Loucy (cell line): ENCODE data around the gene BLOC1S2.
A peak's percentile ranks its signal among the peaks of the same experiment; 100 is the strongest.

ENCODE experiments used
- H2AFZ ChIP-seq: fragments of 200-600 bp; sonication (generic); 2 replicates; pipeline ENCODE4 v1.6.0; 2016; ENCODE audit warnings: antibody characterized with exemption, mild to moderate bottlenecking, low read length, moderate library complexity
- H3F3A ChIP-seq: fragments of 200-600 bp; 2 replicates; pipeline ENCODE4 v1.6.0; 2016; ENCODE audit warnings: antibody characterized with exemption, low read depth, mild to moderate bottlenecking
- H3K27me3 ChIP-seq: fragments of 200-600 bp; sonication (generic); 2 replicates; pipeline ENCODE4 v1.6.1; 2014; ENCODE audit warnings: low read length, mild to moderate bottlenecking; ENCODE audit not compliant: insufficient read depth, poor library complexity, severe bottlenecking
- H3K36me3 ChIP-seq: fragments of 200-600 bp; sonication (generic); 2 replicates; pipeline ENCODE4 v1.6.1; 2016; ENCODE audit warnings: low read length; ENCODE audit not compliant: insufficient read depth
- H3K4me1 ChIP-seq: fragments of 200-600 bp; sonication (generic); 2 replicates; pipeline ENCODE4 v1.5.1; 2014; ENCODE audit warnings: low read length, mild to moderate bottlenecking; ENCODE audit not compliant: insufficient read depth, poor library complexity, severe bottlenecking
- H3K4me2 ChIP-seq: fragments of 200-600 bp; sonication (generic); 2 replicates; pipeline ENCODE4 v1.6.0; 2014; ENCODE audit warnings: antibody characterized with exemption, low read length, low read depth, mild to moderate bottlenecking; ENCODE audit not compliant: poor library complexity, severe bottlenecking
- H3K4me3 ChIP-seq: fragments of 200-600 bp; sonication (generic); 2 replicates; pipeline ENCODE4 v1.5.1; 2014; ENCODE audit warnings: low read length, mild to moderate bottlenecking, mixed read lengths; ENCODE audit not compliant: poor library complexity, severe bottlenecking
- H3K79me2 ChIP-seq: fragments of 200-600 bp; sonication (generic); 2 replicates; pipeline ENCODE4 v1.6.1; 2014; ENCODE audit warnings: low read length; ENCODE audit not compliant: insufficient read depth
- H3K9ac ChIP-seq: fragments of 200-600 bp; sonication (generic); 2 replicates; pipeline ENCODE4 v1.6.0; 2014; ENCODE audit warnings: mild to moderate bottlenecking, low read depth, low read length, moderate library complexity; ENCODE audit not compliant: poor library complexity, severe bottlenecking
- H3K9me2 ChIP-seq: fragments of 200-600 bp; sonication (generic); replicated peaks from 2 replicates; pipeline ENCODE4 v1.6.1; 2016; ENCODE audit warnings: low read depth, low read length, mixed read lengths
- H3K9me3 ChIP-seq: fragments of 200-600 bp; sonication (generic); 2 replicates; pipeline ENCODE4 v1.6.1; 2014; ENCODE audit warnings: mild to moderate bottlenecking, antibody characterized with exemption, low read length, low read depth; ENCODE audit not compliant: insufficient read depth
- H4K20me1 ChIP-seq: fragments of 200-600 bp; sonication (generic); 2 replicates; pipeline ENCODE4 v1.6.0; 2014; ENCODE audit warnings: antibody characterized with exemption, low read length, mild to moderate bottlenecking; ENCODE audit not compliant: insufficient read depth, poor library complexity, severe bottlenecking
- CTCF ChIP-seq: fragments of 200-600 bp; sonication (generic); conservative IDR thresholded peaks from 2 replicates; pipeline ENCODE4 v1.5.1; 2014; ENCODE audit warnings: mild to moderate bottlenecking, antibody characterized with exemption, low read length
- EZH2phosphoT487 ChIP-seq: fragments of 200-600 bp; IDR thresholded peaks from 2 replicates; pipeline ENCODE4 v1.6.1; 2018; ENCODE audit warnings: antibody characterized with exemption, mild to moderate bottlenecking, moderate library complexity, borderline replicate concordance

BLOC1S2 gene

GRCh38 chr10:100229819-100230422, 56.6 kb downstream of the BLOC1S2 start:
- peaks cover 31% of the 10 kb centered on the region; the same call in 1 of the 2 replicates for H3K36me3 ChIP-seq
- H3K9ac ChIP-seq = peak overlapping the region; percentile 80
- H4K20me1 ChIP-seq = peaks cover 11% of the 10 kb centered on the region
- H3K4me3 ChIP-seq = peak overlapping the region; percentile 74
- H3K9me3 ChIP-seq = no peaks in the 10 kb centered on the region
- H3K9me2 ChIP-seq = no peaks in the 10 kb centered on the region
- no peaks in the 10 kb centered on the region for H3K27me3 ChIP-seq
- H3F3A ChIP-seq = no peaks in the 10 kb centered on the region
- TF ChIP-seq CTCF = no peak
- TF ChIP-seq EZH2phosphoT487 = no peak
- peaks cover 33% of the 10 kb centered on the region for H3K79me2 ChIP-seq
- peak overlapping the region; percentile 88 for H3K4me2 ChIP-seq
- H3K4me1 ChIP-seq = peaks cover 28% of the 10 kb centered on the region
- peak overlapping the region; percentile 92 for H2AFZ ChIP-seq

DNA sequence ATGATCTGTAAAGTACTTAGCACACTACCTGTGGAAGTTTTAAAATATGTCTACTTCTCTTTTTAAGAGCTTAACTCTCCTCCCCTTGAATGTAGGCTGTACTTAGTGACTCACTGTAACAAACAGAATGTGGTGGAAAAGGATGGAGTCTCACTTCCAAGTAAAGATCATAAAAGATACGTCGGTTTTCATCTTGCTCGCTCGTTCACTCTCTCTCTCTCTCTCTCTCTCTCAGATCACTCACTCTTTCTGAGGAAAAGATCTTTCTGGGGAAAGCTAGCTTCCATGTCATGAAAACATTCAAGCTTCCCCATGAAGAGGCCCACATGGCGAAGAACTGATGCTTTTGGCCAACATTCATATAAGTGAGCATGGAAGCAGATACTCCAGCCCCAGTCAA, 62.6 kb downstream of the BLOC1S2 start:
- H3K9ac ChIP-seq = no peak overlapping the region
- peaks cover 27% of the 10 kb centered on the region for H3K79me2 ChIP-seq
- peaks cover 35% of the 10 kb centered on the region for H3K36me3 ChIP-seq
- no peaks in the 10 kb centered on the region for H3F3A ChIP-seq
- no peaks in the 10 kb centered on the region for H3K9me3 ChIP-seq
- no peak overlapping the region for H2AFZ ChIP-seq
- H3K4me3 ChIP-seq = no peak overlapping the region
- TF ChIP-seq CTCF = no peak
- TF ChIP-seq EZH2phosphoT487 = no peak
- H3K4me1 ChIP-seq = peaks cover 22% of the 10 kb centered on the region
- H3K27me3 ChIP-seq = no peaks in the 10 kb centered on the region
- peaks cover 11% of the 10 kb centered on the region for H4K20me1 ChIP-seq
- no peak overlapping the region for H3K4me2 ChIP-seq
- no peaks in the 10 kb centered on the region for H3K9me2 ChIP-seq
